WI38 (cell line): Measurements from ENCODE around the gene TSSK3.
"Not testable (repeated sequence)": the region's sequence is repeated elsewhere in the genome, so short reads cannot be mapped to it uniquely, and the experiment has no call there.

Experiments used
- H3K4me3 ChIP-seq: 2 replicates; pipeline ENCODE4 v1.5.1; 2011; ENCODE audit warnings: low read depth, mild to moderate bottlenecking, control low read depth, low read length
- TF ChIP-seq, protein P1 (sequence below): IDR thresholded peaks from 2 replicates; pipeline ENCODE4 v1.5.1; 2012; ENCODE audit warnings: low read depth, mild to moderate bottlenecking, control low read depth, low read length

Gene TSSK3

DNA sequence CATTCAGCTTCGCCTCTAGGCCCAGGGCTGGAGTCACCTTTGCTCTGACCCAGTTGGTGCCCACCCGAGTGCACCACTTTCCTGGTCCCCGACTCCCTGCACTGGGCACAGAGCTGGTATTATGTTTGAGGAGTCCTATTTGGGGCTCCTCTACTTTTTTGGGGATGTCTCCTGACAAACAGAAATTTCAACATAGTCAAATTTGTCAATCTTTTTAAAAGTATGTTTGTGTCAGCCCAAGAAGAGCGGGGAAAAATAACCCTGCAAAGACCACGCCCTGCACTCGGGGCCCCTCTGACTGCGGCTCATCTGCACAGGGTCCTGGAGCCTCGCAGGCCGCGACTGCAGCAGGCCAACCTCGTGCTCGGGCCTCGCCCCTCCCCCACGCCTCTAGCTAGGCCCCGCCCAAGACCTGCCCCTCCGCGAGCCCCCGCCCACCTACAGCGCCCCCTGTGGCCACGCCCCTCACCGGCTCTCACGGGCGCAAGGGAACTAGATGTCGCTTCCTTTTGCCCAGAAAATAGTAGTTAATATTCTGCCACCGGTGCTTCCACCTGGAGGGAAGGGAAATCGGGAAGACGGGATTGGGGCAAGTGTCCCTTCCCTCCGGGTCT is 11.4 kb upstream of the TSSK3 start:
- TF ChIP-seq, protein P1, sequence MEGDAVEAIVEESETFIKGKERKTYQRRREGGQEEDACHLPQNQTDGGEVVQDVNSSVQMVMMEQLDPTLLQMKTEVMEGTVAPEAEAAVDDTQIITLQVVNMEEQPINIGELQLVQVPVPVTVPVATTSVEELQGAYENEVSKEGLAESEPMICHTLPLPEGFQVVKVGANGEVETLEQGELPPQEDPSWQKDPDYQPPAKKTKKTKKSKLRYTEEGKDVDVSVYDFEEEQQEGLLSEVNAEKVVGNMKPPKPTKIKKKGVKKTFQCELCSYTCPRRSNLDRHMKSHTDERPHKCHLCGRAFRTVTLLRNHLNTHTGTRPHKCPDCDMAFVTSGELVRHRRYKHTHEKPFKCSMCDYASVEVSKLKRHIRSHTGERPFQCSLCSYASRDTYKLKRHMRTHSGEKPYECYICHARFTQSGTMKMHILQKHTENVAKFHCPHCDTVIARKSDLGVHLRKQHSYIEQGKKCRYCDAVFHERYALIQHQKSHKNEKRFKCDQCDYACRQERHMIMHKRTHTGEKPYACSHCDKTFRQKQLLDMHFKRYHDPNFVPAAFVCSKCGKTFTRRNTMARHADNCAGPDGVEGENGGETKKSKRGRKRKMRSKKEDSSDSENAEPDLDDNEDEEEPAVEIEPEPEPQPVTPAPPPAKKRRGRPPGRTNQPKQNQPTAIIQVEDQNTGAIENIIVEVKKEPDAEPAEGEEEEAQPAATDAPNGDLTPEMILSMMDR: peak; percentile 41
- peak overlapping the region; percentile 68 for H3K4me3 ChIP-seq

DNA sequence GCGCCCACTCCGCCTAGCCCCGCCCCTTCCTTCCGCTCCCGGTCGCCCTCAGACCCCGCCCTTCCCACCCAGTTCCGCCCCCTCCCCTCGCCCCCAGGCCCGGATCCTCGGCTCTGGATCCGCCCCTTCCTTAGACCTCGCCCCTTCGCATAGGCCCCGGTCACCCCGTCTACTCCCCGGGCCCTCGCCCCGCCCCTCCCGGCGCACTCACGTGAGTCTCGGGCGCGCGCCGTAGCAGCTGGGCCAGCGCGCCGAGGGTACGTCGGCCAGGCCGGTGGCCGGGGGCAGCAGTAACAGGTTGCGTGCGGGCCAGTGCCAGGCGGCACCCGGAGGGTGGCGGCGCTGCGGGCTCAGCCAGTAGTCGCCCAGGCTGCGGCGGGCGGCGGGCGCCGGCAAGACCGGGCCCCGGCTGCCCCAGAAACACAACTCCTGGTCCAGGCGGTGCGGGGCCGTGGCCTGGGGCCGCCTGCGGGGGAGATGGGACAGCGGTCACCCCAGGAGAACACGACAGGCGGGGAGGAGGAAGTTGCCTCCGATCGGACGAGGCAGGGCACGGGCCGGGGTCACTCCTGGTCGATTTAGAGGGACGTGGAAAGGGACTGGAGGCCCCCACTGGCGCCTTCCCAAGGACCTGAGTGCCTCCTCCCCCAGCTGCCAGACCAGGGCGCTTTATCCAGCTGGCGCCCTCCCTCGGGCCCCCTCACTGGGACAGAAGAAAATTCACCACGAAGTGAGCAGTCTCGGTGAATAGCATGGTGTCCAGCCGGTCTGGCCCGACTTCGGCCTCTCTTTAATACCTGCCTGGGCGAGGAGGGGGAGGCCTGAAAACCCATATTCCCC is 10.7 kb upstream of the TSSK3 start:
- TF ChIP-seq, protein P1: 0 out of 2 replicates have a peak, but pooled peaks have one; percentile 2
- H3K4me3 ChIP-seq: peak overlapping the region; percentile 68

DNA sequence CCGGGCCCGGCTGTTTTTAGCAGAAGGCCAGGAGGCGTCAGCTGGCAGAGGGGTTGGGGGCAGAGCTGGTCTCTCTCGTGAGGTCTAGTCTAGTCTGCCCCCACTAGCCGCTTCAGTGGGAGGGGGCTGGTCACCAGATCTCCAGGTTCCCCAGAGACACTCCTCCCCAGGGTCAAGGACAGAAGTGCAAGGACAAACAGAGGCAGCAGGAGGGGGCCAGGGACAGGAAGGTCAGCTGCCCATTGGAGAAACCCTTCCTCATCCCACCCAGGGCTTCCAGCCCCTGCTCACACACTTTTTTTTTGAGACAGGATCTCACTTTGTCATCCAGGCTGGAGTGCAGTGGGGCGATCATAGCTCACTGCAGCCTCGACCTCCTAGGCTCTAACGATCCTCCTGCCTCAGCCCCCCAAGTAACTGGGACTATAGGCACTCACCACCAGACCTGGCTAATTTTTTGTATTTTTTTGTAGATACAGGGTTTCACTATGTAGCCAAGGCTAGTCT is 10.0 kb upstream of the TSSK3 start:
- TF ChIP-seq, protein P1: no peak
- H3K4me3 ChIP-seq: peak overlapping the region; percentile 68

DNA sequence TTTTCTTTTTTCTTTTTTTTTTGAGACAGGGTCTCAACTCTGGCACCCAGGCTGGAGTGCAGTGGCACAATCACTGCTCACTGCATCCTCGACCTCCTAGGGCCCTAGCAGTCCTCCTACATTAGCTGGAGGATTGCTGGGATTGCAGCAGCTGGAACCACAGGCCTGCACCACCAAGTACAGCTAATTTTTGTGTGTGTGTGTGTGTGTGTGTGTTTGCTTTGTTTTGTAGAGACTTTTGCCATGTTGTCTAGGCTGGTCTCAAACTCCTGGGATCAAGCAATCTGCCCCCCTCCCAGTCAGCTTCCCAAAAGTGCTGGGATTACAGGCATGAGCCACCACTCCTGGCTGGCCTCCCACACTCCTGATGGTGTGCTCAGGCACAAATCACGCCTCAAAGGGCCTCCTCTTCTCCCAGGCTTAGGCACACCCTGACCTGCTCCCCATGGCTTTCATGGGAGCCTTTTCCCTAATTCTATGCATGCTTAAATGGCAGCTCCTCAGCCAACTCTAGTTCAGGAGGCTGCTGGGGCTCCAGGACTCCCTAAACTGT is 9.4 kb upstream of the TSSK3 start:
- H3K4me3 ChIP-seq: no peak overlapping the region
- TF ChIP-seq, protein P1: no peak

DNA sequence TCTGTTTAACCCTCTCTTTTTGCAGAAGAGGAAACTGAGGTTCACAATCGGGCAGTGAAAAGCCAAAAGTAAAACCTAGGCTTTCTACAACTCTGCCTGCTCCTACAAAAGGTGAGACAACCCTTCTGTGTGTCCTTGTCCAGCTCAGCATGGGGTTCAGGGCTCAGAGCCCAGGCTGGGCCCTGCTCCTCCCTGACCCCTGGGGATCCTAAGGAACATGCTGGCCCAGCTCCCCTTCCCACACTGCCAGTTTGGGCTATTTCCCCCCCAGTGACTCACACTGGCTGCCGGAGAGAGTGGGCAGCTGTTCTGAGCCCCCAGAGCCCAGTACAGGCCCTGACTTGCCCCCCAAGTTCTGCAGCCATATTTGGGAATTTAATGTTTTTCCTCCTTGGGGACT is 8.9 kb upstream of the TSSK3 start:
- TF ChIP-seq, protein P1: no peak
- no peak overlapping the region for H3K4me3 ChIP-seq

DNA sequence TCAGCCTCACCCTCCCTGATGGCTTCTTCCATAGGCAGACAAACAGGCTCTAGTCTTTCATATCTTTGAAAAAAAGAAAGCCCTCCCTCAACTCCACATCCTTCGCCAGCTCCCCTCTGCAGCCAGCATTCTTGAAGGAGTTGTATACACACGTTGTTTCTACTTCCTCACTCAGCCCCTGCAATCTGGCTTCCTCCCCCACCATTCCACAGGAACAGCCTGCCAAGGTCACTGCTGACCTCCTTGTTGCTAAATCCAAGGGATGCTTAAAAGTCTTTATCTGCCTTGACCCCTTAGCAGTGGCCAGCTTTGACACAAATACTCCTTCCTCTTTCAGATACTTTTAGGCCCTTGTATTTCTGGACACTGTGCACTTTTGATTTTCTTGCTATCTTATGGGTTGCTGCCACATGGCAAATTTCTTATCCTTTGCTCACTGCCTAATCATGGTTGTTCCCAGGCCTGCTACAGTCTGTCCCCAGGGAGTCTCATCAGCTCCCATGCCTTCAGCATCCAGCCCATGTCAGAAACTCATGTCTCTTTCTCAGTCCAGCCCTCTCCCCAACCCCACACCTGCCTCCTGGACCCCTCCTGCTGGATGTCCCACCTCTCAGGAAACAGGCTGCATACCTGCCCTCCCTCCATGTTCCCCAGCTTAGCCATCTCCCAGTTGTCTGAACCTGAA is 8.3 kb upstream of the TSSK3 start:
- TF ChIP-seq, protein P1: no peak
- no peak overlapping the region for H3K4me3 ChIP-seq

DNA sequence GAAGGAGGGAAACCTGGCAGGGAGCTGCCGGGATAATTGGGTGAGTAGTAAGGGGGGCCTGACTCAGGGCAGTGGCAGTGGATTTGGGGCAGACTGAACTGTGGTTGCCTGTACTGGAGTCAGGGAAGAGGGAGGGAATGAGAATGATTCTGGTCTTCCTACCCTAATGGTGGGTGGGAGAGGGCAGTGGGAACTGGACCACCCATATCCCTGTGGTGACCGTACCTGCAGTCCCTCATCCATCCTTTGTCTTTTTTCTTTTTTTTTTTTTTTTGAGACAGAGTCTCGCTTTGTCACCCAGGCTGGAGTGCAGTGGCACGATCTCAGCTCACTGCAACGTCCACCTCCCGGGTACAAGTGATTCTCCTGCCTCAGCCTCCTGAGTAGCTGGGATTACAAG is 6.6 kb upstream of the TSSK3 start:
- not testable (repeated sequence) for H3K4me3 ChIP-seq
